CD14-positive monocyte (primary cell): Measurements from ENCODE around the gene RAB1B. TPM values are rescaled to one million over a fixed set of nuclear protein-coding genes. Genes with fewer than 3 reads are reported as not detected.
"Not testable (repeated sequence)": the region's sequence is repeated elsewhere in the genome, so short reads cannot be mapped to it uniquely, and the experiment has no call there.

Experiments used
- DNase-seq, 3 donors: peaks; one replicate each; pipeline ENCODE4 v3.0.0-alpha.2; 2011 to 2022
- H2AFZ ChIP-seq: 2 replicates; pipeline ENCODE4 v1.6.0; 2012; ENCODE audit warnings: mild to moderate bottlenecking, low read depth, low read length, inconsistent platforms; ENCODE audit not compliant: insufficient read depth, poor library complexity, severe bottlenecking
- H3K27ac ChIP-seq, 2 donors: 1 replicate in 1 of 2; 2 replicates in 1 of 2; pipeline ENCODE4 v1.5.1; 2012 to 2013; ENCODE audit warnings: low read length in 2 of 2, control low read depth in 1 of 2, inconsistent platforms in 1 of 2, low read depth in 1 of 2, mild to moderate bottlenecking in 1 of 2
- H3K27me3 ChIP-seq, 2 donors: one replicate each; pipeline versions ENCODE4 v1.6.0 to v1.6.1; 2011 to 2013; ENCODE audit warnings: low read length in 2 of 2; ENCODE audit not compliant: control insufficient read depth in 2 of 2, insufficient read depth in 2 of 2
- H3K36me3 ChIP-seq, 2 donors: replicated peaks in 1 of 2; 1 replicate in 1 of 2; 2 replicates in 1 of 2; pipeline versions ENCODE4 v1.5.1 to v1.6.1; 2012 to 2013; ENCODE audit warnings: low read length in 2 of 2, control low read depth in 1 of 2, inconsistent platforms in 1 of 2, mild to moderate bottlenecking in 1 of 2; ENCODE audit not compliant: insufficient read depth in 2 of 2, control insufficient read depth in 1 of 2
- H3K4me1 ChIP-seq, 2 donors: 1 replicate in 1 of 2; 2 replicates in 1 of 2; pipeline versions ENCODE4 v1.5.1 to v1.6.1; 2012 to 2013; ENCODE audit warnings: low read length in 2 of 2, control low read depth in 1 of 2, inconsistent platforms in 1 of 2, mild to moderate bottlenecking in 1 of 2, moderate library complexity in 1 of 2; ENCODE audit not compliant: insufficient read depth in 2 of 2, control insufficient read depth in 1 of 2
- H3K4me2 ChIP-seq: replicated peaks from 2 replicates; pipeline ENCODE3; 2012; ENCODE audit warnings: low read length, moderate library complexity, mild to moderate bottlenecking; ENCODE audit not compliant: poor library complexity, severe bottlenecking; ENCODE audit errors: extremely low read depth
- H3K4me3 ChIP-seq, 3 experiments: fragments of 200-600 bp in 1 of 3; sonication (generic) in 1 of 3; replicated peaks in 1 of 3; 1 replicate in 2 of 3; 2 replicates in 1 of 3; pipeline ENCODE4 v1.5.1; 2011 to 2013; ENCODE audit warnings: low read length in 3 of 3, mild to moderate bottlenecking in 3 of 3, control low read depth in 2 of 3, low read depth in 2 of 3, inconsistent platforms in 1 of 3, moderate library complexity in 1 of 3
- H3K79me2 ChIP-seq: 2 replicates; pipeline ENCODE4 v1.6.0; 2012; ENCODE audit warnings: mild to moderate bottlenecking, control low read depth, inconsistent platforms, low read length, moderate library complexity; ENCODE audit not compliant: insufficient read depth
- H3K9ac ChIP-seq: 2 replicates; pipeline ENCODE4 v1.6.0; 2017; ENCODE audit warnings: low read length, mild to moderate bottlenecking; ENCODE audit not compliant: insufficient read depth, poor library complexity, severe bottlenecking
- H3K9me3 ChIP-seq, 2 donors: replicated peaks in 1 of 2; 1 replicate in 1 of 2; 2 replicates in 1 of 2; pipeline versions ENCODE4 v1.5.1 to v1.6.1; 2012 to 2013; ENCODE audit warnings: low read length in 2 of 2, control low read depth in 1 of 2; ENCODE audit not compliant: control insufficient read depth in 1 of 2, insufficient read depth in 1 of 2
- H4K20me1 ChIP-seq: 2 replicates; pipeline ENCODE4 v1.6.0; 2012; ENCODE audit warnings: mild to moderate bottlenecking, low read length, control low read depth, moderate library complexity; ENCODE audit not compliant: insufficient read depth
- H3K27ac Mint-ChIP-seq, 7 donors: one replicate each; pipeline ENCODE4 v1.8.0; 2020; ENCODE audit warnings: mild to moderate bottlenecking in 7 of 7, mixed read lengths in 7 of 7, moderate library complexity in 6 of 7, inconsistent platforms in 2 of 7
- H3K27me3 Mint-ChIP-seq, 3 donors: one replicate each; pipeline ENCODE4 v1.8.0; 2021 to 2022; ENCODE audit warnings: low read depth in 3 of 3, mild to moderate bottlenecking in 3 of 3, mixed read lengths in 3 of 3, moderate library complexity in 3 of 3, inconsistent platforms in 1 of 3
- H3K36me3 Mint-ChIP-seq, 2 donors: one replicate each; pipeline ENCODE4 v1.8.0; 2020; ENCODE audit warnings: mixed read lengths in 2 of 2, inconsistent platforms in 1 of 2, mild to moderate bottlenecking in 1 of 2
- H3K4me1 Mint-ChIP-seq: one replicate; pipeline ENCODE4 v1.8.0; 2020; ENCODE audit warnings: mild to moderate bottlenecking, mixed read lengths
- H3K4me3 Mint-ChIP-seq, 2 donors: one replicate each; pipeline ENCODE4 v1.8.0; 2020; ENCODE audit warnings: mild to moderate bottlenecking in 2 of 2, mixed read lengths in 2 of 2, moderate library complexity in 1 of 2
- H3K9me3 Mint-ChIP-seq, 7 donors: one replicate each; pipeline ENCODE4 v1.8.0; 2020 to 2022; ENCODE audit warnings: mixed read lengths in 7 of 7, mild to moderate bottlenecking in 6 of 7, moderate library complexity in 6 of 7, inconsistent platforms in 2 of 7
- CTCF ChIP-seq: fragments of 200-600 bp; IDR thresholded peaks from one replicate; pipeline ENCODE4 v1.8.0; 2022; ENCODE audit warnings: antibody characterized with exemption, mild to moderate bottlenecking
- WGBS: methylation state at CpG from one replicate; pipeline ENCODE4 v1.1.5; 2013; ENCODE audit warnings: missing lambda C conversion rate; ENCODE audit not compliant: insufficient coverage; 5-methylcytosine and 5-hydroxymethylcytosine counted together
- intact Hi-C, 2 donors: fragments of 100-400 bp; cut with micrococcal nuclease; formaldehyde crosslinking; loops; one replicate each; pipeline versions ENCODE4 v1.15.0 to v1.15.1; 2023
- polyA plus RNA-seq, 3 donors: library from polyadenylated mRNA; depleted of rRNA in 1 of 3; unstranded in 2 of 3; stranded (reverse) in 1 of 3; fragments of 300-500 nt in 2 of 3; fragments of >200 nt in 1 of 3; fragmentation: Illumina TruSeq in 2 of 3; gene quantifications; 1 replicate in 2 of 3; 2 replicates in 1 of 3; pipeline ENCODE4 v1.2.3, GENCODE V29; 2012 to 2021

The RAB1B gene
- polyA plus RNA-seq, 3 donors = 17.9 to 90.5 (median 18.8) TPM

- H3K4me3 ChIP-seq, H2AFZ ChIP-seq, H3K4me2 ChIP-seq, H3K9me3 Mint-ChIP-seq, H3K27ac Mint-ChIP-seq, intact Hi-C loops, H3K27ac ChIP-seq, H3K79me2 ChIP-seq, DNase-seq, H3K9ac ChIP-seq, H3K9me3 ChIP-seq: not testable (repeated sequence)
- peaks cover 54 to 56% of the 10 kb centered on the region in 2 donors for H3K36me3 Mint-ChIP-seq
- H3K4me3 Mint-ChIP-seq = peak overlapping the region in 1 of 2 donors; percentile 60
- peaks cover 27 to 36% (median 32%) of the 10 kb centered on the region in 3 donors for H3K27me3 Mint-ChIP-seq
- Histone ChIP-seq H3K4me1 (peaks cover 4 to 13% of the 10 kb centered on the region in 2 donors), H3K27me3 (peaks cover 3 to 23% of the 10 kb centered on the region in 2 donors), H4K20me1 (peaks cover 77% of the 10 kb centered on the region), H3K36me3 (peaks cover 44 to 45% of the 10 kb centered on the region in 2 donors)
- H3K4me1 Mint-ChIP-seq = peaks cover 13% of the 10 kb centered on the region
- 20% methylated on average over 4 of the region's 4 CpGs for WGBS
These were observed 8.6 kb downstream of the RAB1B start for GRCh38 chr11:66277064-66277463.

- intact Hi-C loops = no loop called here
- Histone ChIP-seq H3K4me2 (peak within 1 kb of the TSS; percentile 64), H4K20me1 (peaks cover 73% of the 10 kb centered on the region), H3K27ac (no peak within 1 kb of the TSS), H3K9ac (no peak within 1 kb of the TSS), H3K9me3 (no peaks in the 10 kb centered on the region), H3K4me3 (peak within 1 kb of the TSS in 1 of 3 experiments; percentile 46), H2AFZ (no peak within 1 kb of the TSS), H3K4me1 (peaks cover 7 to 19% of the 10 kb centered on the region in 2 donors), H3K79me2 (peaks cover 1% of the 10 kb centered on the region), H3K27me3 (peaks cover 3 to 23% of the 10 kb centered on the region in 2 donors), H3K36me3 (peaks cover 37 to 38% of the 10 kb centered on the region in 2 donors)
- DNase-seq = no peak
- WGBS = under 1% methylated on average over 83 of the region's 84 CpGs
- no peak for TF ChIP-seq CTCF
- Mint-ChIP-seq H3K9me3 (peaks cover 0 to 7% (median 2%) of the 10 kb centered on the region in 7 donors), H3K4me3 (peak within 1 kb of the TSS; percentile 65 to 82), H3K27ac (no peak within 1 kb of the TSS), H3K36me3 (peaks cover 47 to 50% of the 10 kb centered on the region in 2 donors), H3K4me1 (peaks cover 18% of the 10 kb centered on the region), H3K27me3 (peaks cover 27 to 37% (median 32%) of the 10 kb centered on the region in 3 donors)
These were observed 9.3 kb downstream of the RAB1B start, which contains the start of gene CNIH2 for GRCh38 chr11:66277471-66278362. Gene CNIH2 (plus strand): TSS chr11:66278175. CDS start chr11:66278457, 282 bp downstream.
